UCSD-AML1 (cell line): ENCODE measurements around the gene NEMP2.

ENCODE experiments used
- DNase-seq: peaks from one replicate; lab custom pipeline; 2025; ENCODE audit not compliant: unreplicated experiment; lab: John Stamatoyannopoulos, UW

NEMP2 gene

GRCh38 chr2:190458352-190459107 is 76.0 kb downstream of the NEMP2 start:
- no peak for DNase-seq

- DNase-seq, result no peak
Observed at GRCh38 chr2:190457256-190457655, 77.3 kb downstream of the NEMP2 start.

- no peak for DNase-seq
Observed at GRCh38 chr2:190456833-190457232, 77.7 kb downstream of the NEMP2 start.

- no peak for DNase-seq
Observed at GRCh38 chr2:190455358-190456095, 79.0 kb downstream of the NEMP2 start.

GRCh38 chr2:190454795-190455194 is 79.7 kb downstream of the NEMP2 start:
- DNase-seq, result no peak
